RWPE2 (cell line): ENCODE measurements around the gene EPB41L3.

Experiments
- ATAC-seq: fragments of 200-7000 bp; cut with Tn5 transposase; 3 replicates; pipeline ENCODE4 v1.9.1; 2021; ENCODE audit warnings: low read depth
- DNase-seq: peaks from one replicate; pipeline ENCODE4 v3.0.0-alpha.2; 2020; ENCODE audit warnings: low spot score
- H3K27ac ChIP-seq: fragments of 450-650 bp; 2 replicates; pipeline ENCODE4 v1.5.1; 2017; ENCODE audit warnings: mild to moderate bottlenecking; ENCODE audit not compliant: poor library complexity, severe bottlenecking
- H3K27me3 ChIP-seq: fragments of 250-450 bp; sonication (Bioruptor Pico); 2 replicates; pipeline ENCODE4 v1.5.1; 2021; ENCODE audit warnings: mild to moderate bottlenecking, moderate library complexity; ENCODE audit not compliant: insufficient read depth, poor library complexity, severe bottlenecking
- H3K36me3 ChIP-seq: fragments of 250-450 bp; sonication (Bioruptor Pico); 2 replicates; pipeline ENCODE4 v1.5.1; 2020; ENCODE audit warnings: low read depth, mild to moderate bottlenecking, moderate library complexity
- H3K4me1 ChIP-seq: fragments of 250-450 bp; sonication (Bioruptor Pico); 2 replicates; pipeline ENCODE4 v1.5.1; 2021; ENCODE audit warnings: mild to moderate bottlenecking, moderate library complexity; ENCODE audit not compliant: insufficient read depth, poor library complexity, severe bottlenecking
- H3K4me3 ChIP-seq: fragments of 250-450 bp; sonication (Bioruptor Pico); 2 replicates; pipeline ENCODE4 v1.5.1; 2021; ENCODE audit warnings: mild to moderate bottlenecking, moderate library complexity; ENCODE audit not compliant: severe bottlenecking
- H3K9me3 ChIP-seq: fragments of 250-450 bp; sonication (Bioruptor Pico); 2 replicates; pipeline ENCODE4 v1.5.1; 2021; ENCODE audit warnings: mild to moderate bottlenecking, moderate library complexity; ENCODE audit not compliant: severe bottlenecking
- TF ChIP-seq, protein P1 (sequence below): fragments of 450-650 bp; IDR thresholded peaks from one replicate; pipeline ENCODE4 v1.5.1; 2017; ENCODE audit warnings: mild to moderate bottlenecking, moderate library complexity; ENCODE audit not compliant: poor library complexity, severe bottlenecking

The EPB41L3 gene

DNA sequence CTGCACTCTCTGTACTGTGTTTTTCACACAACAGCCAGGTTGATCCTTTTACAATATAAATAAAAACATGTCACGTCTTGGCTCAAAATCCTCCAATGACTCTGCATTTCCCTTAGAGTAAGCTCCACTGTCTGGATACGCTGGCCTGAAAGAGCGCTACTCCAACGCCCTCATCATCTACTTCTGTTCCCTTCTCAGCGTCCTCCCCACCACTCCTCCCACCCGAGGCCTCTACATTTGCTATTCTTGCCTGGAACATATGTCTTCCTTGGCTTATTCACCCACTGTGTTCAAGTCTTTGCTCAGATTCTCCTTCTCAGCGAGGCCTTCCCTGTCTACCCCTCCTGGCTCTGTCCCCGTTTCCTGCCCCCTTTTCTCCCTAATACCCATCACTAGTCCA, 37.6 kb downstream of the EPB41L3 start:
- no peaks in the 10 kb centered on the region for H3K9me3 ChIP-seq
- TF ChIP-seq, protein P1, sequence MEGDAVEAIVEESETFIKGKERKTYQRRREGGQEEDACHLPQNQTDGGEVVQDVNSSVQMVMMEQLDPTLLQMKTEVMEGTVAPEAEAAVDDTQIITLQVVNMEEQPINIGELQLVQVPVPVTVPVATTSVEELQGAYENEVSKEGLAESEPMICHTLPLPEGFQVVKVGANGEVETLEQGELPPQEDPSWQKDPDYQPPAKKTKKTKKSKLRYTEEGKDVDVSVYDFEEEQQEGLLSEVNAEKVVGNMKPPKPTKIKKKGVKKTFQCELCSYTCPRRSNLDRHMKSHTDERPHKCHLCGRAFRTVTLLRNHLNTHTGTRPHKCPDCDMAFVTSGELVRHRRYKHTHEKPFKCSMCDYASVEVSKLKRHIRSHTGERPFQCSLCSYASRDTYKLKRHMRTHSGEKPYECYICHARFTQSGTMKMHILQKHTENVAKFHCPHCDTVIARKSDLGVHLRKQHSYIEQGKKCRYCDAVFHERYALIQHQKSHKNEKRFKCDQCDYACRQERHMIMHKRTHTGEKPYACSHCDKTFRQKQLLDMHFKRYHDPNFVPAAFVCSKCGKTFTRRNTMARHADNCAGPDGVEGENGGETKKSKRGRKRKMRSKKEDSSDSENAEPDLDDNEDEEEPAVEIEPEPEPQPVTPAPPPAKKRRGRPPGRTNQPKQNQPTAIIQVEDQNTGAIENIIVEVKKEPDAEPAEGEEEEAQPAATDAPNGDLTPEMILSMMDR, result no peak
- ATAC-seq (no peak), DNase-seq (no peak)
- H3K36me3 ChIP-seq, result no peaks in the 10 kb centered on the region
- no peaks in the 10 kb centered on the region for H3K27me3 ChIP-seq
- no peaks in the 10 kb centered on the region for H3K4me1 ChIP-seq
- H3K27ac ChIP-seq, result no peak overlapping the region
- H3K4me3 ChIP-seq, result no peak overlapping the region

DNA sequence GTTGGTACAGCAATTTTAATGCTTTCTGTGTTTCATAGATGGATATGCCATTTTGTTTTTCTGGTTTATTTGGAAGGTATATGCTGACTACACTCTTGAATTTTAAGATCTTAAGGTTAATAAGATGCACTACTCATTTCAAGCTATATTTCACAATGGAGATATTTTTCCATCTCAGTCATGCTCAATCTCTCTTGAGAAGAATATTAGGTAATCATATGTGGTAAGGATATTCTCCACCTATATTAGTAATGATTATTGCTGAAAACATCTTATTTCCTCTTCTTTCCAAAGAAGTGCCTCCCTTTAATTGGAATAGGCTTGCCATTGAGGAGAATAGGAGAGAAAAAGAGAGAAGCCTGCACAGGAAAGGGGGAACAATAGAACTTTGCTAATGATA, 40.1 kb downstream of the EPB41L3 start:
- ATAC-seq (no peak), DNase-seq (no peak)
- no peak overlapping the region for H3K4me3 ChIP-seq
- no peaks in the 10 kb centered on the region for H3K9me3 ChIP-seq
- TF ChIP-seq, protein P1, result no peak
- no peaks in the 10 kb centered on the region for H3K27me3 ChIP-seq
- no peaks in the 10 kb centered on the region for H3K4me1 ChIP-seq
- H3K27ac ChIP-seq, result no peak overlapping the region
- no peaks in the 10 kb centered on the region for H3K36me3 ChIP-seq

DNA sequence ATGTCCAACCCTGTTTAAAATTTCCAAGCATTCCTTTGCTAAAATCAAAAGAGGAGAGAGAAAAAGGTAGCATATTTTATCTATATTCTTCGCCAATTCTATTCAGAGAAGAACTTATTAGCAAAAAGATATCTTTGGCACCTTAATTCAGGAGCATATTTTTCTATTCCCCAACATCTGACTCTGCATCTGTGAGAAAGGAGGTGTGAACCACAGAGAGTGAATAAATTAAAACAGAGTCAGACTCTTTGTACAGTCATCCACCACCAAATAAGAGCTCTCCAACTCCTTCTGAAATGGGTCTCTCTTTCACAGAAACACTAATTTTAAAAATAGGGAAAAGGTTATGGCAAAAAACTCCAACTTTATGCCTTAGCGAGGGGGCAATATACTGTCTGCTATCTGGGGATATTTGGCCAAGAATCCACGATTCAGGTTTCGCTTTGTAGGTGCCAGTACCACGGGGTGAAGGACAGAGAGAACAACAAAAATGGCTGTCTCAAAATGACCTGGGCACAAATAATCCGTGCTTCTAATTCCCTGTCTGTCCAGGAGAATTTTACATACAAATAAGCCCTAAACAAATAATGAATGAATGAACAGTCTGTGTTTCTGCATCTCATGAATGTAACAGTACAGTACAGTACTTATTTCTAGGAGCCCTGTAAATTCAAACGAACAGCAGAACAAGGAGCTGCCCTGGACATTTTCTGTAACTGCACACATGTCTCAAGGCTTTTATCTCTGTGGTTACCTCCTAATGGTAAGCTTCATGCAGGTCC, 43.4 kb downstream of the EPB41L3 start:
- DNase-seq (no peak), ATAC-seq (no peak)
- Histone ChIP-seq H3K36me3 (no peaks in the 10 kb centered on the region), H3K27me3 (no peaks in the 10 kb centered on the region), H3K27ac (no peak overlapping the region), H3K4me1 (no peaks in the 10 kb centered on the region), H3K9me3 (no peaks in the 10 kb centered on the region), H3K4me3 (no peak overlapping the region)
- TF ChIP-seq, protein P1, result no peak

DNA sequence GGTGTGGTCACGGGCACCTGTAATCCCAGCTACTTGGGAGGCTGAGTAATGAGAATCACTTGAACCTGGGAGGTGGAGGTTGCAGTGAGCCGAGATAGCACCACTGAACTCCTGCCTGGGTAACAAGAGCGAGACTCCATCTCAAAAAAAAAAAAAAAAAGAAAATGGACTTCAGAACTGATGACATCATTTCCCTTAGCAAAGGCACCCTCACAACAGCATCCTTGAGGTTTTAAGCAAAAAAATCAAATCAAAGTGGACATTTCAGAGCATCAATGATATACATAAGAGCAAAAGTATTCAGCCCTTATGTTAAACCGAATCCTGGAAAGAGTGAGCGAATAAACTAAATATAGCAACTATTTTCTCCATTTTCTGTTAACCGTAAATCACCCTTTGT, 45.3 kb downstream of the EPB41L3 start:
- Histone ChIP-seq H3K36me3 (no peaks in the 10 kb centered on the region), H3K27me3 (no peaks in the 10 kb centered on the region), H3K4me3 (no peak overlapping the region), H3K27ac (no peak overlapping the region), H3K4me1 (no peaks in the 10 kb centered on the region), H3K9me3 (no peaks in the 10 kb centered on the region)
- ATAC-seq (no peak), DNase-seq (no peak)
- TF ChIP-seq, protein P1, result no peak

DNA sequence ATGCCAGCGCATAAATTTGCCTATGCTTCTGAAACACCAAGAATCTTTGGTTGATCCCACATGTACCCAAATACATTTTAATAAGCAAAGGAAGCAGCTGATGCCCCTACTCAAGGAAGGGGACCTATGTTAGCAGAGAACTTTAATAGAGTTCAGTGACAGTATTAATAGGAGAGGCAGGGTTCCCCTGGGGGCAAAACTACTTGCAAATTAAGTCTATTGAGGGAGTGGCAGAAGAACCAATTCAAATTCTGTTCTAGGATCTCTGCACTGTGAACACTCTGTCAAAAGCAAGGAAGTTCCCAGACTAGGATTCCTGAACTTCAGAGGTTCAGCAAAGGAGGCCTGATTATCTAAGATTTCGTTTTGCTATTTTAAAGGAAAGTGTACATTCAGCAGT, 47.5 kb downstream of the EPB41L3 start:
- H3K36me3 ChIP-seq, result no peaks in the 10 kb centered on the region
- TF ChIP-seq, protein P1, result no peak
- no peak overlapping the region for H3K4me3 ChIP-seq
- no peaks in the 10 kb centered on the region for H3K9me3 ChIP-seq
- no peak for ATAC-seq
- DNase-seq, result no peak
- no peak overlapping the region for H3K27ac ChIP-seq
- H3K4me1 ChIP-seq, result no peaks in the 10 kb centered on the region
- H3K27me3 ChIP-seq, result peaks cover 3% of the 10 kb centered on the region
